HFFc6 (cell line): ENCODE results near the gene BCL10. TPM values are rescaled to one million over a fixed set of nuclear protein-coding genes. Genes with fewer than 3 reads are reported as not detected.
A peak's percentile ranks its signal among the peaks of the same experiment; 100 is the strongest.

Experiments used
- DNase-seq: peaks from one replicate; pipeline ENCODE4 v3.0.0-alpha.2; 2018
- H3K27ac Mint-ChIP-seq: 2 replicates; pipeline ENCODE4 v1.8.0; 2020; ENCODE audit warnings: mild to moderate bottlenecking, mixed read lengths
- H3K27me3 Mint-ChIP-seq: 2 replicates; pipeline ENCODE4 v1.8.0; 2021; ENCODE audit warnings: mild to moderate bottlenecking, moderate library complexity, mixed read lengths; ENCODE audit not compliant: insufficient read depth
- H3K36me3 Mint-ChIP-seq: 2 replicates; pipeline ENCODE4 v1.8.0; 2021; ENCODE audit warnings: low read depth, mixed read lengths
- H3K4me1 Mint-ChIP-seq: 2 replicates; pipeline ENCODE4 v1.8.0; 2020; ENCODE audit warnings: low read depth, mixed read lengths
- H3K4me3 Mint-ChIP-seq: 2 replicates; pipeline ENCODE4 v1.8.0; 2020; ENCODE audit warnings: mild to moderate bottlenecking, moderate library complexity, mixed read lengths
- H3K9me3 Mint-ChIP-seq: 2 replicates; pipeline ENCODE4 v1.8.0; 2020; ENCODE audit warnings: mild to moderate bottlenecking, mixed read lengths
- long read RNA-seq: library from polyadenylated mRNA; unstranded; transcript quantifications from one replicate; pipeline ENCODE4 v2.0.0, GENCODE V29; 2019
- total RNA-seq, 6 experiments: library from RNA; stranded (reverse); fragmentation: NEBNext Ultra II Directional; extraction: Animal tissue kit (Norgen Biotek cat#: 25700); gene quantifications; 2 replicates in 1 of 6; 3 replicates in 5 of 6; pipeline ENCODE4 v1.2.3, GENCODE V29; 2021
- TF ChIP-seq, protein P1 (sequence below): fragments of 200-600 bp; sonication (generic); IDR thresholded peaks from 2 replicates; pipeline ENCODE4 v1.5.0; 2021; ENCODE audit warnings: antibody characterized with exemption, mild to moderate bottlenecking

BCL10 gene
- 10 to 100 TPM; 33.4 to 45.6 (median 39.2) TPM for total RNA-seq
- long read RNA-seq, transcript BCL10-203 (3 exons, 2,833 nt): major isoform, 42 of 74 reads
- long read RNA-seq, partial matches to known transcripts: 1 of 74 reads
- long read RNA-seq, other reads (novel, unspliced or antisense): 30 of 74 reads

DNA sequence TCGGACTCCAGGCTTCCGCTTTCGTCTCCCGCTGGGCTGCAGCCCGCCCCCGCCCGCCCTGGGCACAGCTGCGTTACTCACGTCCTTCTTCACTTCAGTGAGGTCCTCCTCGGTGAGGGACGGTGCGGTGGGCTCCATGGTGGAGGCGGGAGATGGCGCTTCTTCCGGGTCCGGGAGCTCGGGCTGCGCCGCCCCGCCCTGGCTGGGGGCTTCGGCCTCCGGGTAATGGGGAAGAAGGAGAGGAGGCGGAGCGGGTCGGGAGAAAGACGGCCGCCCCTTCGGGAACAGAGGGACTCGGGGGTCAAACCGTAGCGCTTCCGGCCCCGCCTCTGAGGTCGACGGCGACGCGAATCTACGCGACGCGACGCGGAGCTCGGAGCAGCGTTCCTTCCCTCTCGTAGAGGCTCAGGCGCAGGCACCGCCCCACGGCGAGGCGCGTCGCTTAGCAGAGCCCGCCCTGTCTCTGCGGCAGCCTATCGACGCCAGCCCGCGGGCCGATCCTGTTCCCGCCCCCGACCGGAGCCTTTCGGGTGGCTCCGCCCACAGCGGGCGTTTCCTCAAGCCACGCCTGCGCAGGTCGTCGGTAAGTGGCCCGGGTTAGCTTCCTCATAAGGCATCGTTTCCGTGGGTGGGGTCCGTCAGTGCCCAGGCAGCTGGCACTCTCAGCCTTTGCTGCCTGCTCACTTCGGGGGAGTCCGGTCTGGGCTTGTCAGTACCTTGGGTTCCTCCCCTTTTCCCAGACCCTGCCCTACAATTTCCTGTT is at the start of gene BCL10:
Gene BCL10 (minus strand): TSS at position 418 of the 763 bp plus-strand sequence. CDS start 280 bp downstream, at position 138.
- H3K36me3 Mint-ChIP-seq: peaks cover 27% of the 10 kb centered on the region
- H3K27me3 Mint-ChIP-seq: no peaks in the 10 kb centered on the region; the same call in 1 of the 2 replicates
- H3K4me3 Mint-ChIP-seq: peak within 1 kb of the TSS; percentile 94
- peak within 1 kb of the TSS; percentile 94 for H3K27ac Mint-ChIP-seq
- peak; percentile 98 for DNase-seq
- H3K4me1 Mint-ChIP-seq: peaks cover 78% of the 10 kb centered on the region
- TF ChIP-seq, protein P1, sequence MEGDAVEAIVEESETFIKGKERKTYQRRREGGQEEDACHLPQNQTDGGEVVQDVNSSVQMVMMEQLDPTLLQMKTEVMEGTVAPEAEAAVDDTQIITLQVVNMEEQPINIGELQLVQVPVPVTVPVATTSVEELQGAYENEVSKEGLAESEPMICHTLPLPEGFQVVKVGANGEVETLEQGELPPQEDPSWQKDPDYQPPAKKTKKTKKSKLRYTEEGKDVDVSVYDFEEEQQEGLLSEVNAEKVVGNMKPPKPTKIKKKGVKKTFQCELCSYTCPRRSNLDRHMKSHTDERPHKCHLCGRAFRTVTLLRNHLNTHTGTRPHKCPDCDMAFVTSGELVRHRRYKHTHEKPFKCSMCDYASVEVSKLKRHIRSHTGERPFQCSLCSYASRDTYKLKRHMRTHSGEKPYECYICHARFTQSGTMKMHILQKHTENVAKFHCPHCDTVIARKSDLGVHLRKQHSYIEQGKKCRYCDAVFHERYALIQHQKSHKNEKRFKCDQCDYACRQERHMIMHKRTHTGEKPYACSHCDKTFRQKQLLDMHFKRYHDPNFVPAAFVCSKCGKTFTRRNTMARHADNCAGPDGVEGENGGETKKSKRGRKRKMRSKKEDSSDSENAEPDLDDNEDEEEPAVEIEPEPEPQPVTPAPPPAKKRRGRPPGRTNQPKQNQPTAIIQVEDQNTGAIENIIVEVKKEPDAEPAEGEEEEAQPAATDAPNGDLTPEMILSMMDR: no peak
- no peaks in the 10 kb centered on the region for H3K9me3 Mint-ChIP-seq

GRCh38 chr1:85325920-85326319 is 49.5 kb upstream of the BCL10 start:
- H3K9me3 Mint-ChIP-seq: no peaks in the 10 kb centered on the region
- TF ChIP-seq, protein P1: no peak
- H3K4me1 Mint-ChIP-seq: peaks cover 97% of the 10 kb centered on the region
- peak overlapping the region; percentile 33; the same call in 1 of the 2 replicates for H3K4me3 Mint-ChIP-seq
- peaks cover 51% of the 10 kb centered on the region for H3K36me3 Mint-ChIP-seq
- peak overlapping the region; percentile 99 for H3K27ac Mint-ChIP-seq
- DNase-seq: no peak
- peaks cover 22% of the 10 kb centered on the region for H3K27me3 Mint-ChIP-seq

GRCh38 chr1:85323770-85324169 is 47.3 kb upstream of the BCL10 start:
- TF ChIP-seq, protein P1: no peak
- H3K27me3 Mint-ChIP-seq: peaks cover 24% of the 10 kb centered on the region
- peak overlapping the region; percentile 77 for H3K27ac Mint-ChIP-seq
- H3K9me3 Mint-ChIP-seq: no peaks in the 10 kb centered on the region
- DNase-seq: no peak
- H3K4me3 Mint-ChIP-seq: 0 out of 2 replicates have a peak overlapping the region, but pooled peaks have one; percentile 5
- peaks cover 97% of the 10 kb centered on the region for H3K4me1 Mint-ChIP-seq
- H3K36me3 Mint-ChIP-seq: peaks cover 68% of the 10 kb centered on the region

DNA sequence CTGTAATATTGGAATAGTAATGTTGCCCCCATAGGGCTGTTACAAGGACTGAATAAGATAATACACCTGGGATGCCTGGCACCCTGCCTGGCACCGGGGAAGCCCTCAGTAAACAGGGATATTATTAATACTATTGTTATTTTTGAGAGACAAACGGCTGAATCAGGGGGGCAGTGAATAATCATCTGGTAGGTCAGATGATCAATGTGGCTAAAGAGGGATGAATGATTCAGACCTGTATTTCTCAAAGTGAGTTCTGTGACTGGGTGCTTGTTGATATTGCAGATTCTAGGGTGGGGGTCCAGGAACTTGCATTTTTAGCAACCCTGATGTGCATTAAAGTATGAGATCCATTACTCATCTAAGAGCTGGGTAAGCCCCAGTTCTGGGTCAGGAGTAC is 46.2 kb upstream of the BCL10 start:
- Mint-ChIP-seq H3K4me1 (peaks cover 97% of the 10 kb centered on the region), H3K27ac (peak overlapping the region; percentile 93), H3K9me3 (no peaks in the 10 kb centered on the region), H3K27me3 (peaks cover 24% of the 10 kb centered on the region), H3K36me3 (peaks cover 68% of the 10 kb centered on the region), H3K4me3 (peak overlapping the region; percentile 45; the same call in 1 of the 2 replicates)
- peak; percentile 44 for DNase-seq
- TF ChIP-seq, protein P1: no peak

DNA sequence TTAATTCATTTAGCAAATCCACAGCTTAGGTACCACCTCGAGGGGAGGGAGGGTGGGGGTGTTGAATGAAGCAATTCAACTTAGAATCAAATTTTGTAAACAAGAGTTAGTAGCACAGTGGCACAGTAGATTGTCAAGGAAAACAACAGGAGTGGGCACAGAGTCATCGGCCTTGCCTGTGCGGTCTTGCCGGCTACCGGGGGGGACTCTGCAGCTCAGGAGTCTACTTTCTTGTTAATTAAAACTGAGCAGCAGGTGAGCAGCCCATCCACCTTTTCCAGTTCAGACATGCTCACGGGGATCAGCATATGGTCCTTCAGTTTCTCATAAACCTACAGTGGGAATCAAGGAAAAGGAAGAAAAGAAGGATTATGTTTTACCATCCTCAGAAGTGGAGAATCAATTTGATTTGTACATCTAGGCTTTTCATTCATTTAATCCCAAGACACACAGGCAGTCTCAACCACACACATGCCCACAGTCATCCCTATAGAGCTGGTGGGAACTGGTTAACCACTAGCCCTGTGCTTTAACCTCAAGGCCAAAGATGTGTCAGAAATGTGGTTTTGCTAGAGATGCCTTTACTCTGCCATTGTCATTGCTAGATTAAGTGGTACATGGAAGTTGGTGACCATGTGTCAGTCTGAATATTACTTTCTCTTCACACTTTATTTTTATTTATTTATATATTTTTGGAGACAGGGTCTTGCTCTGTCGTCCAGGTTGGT is 45.0 kb upstream of the BCL10 start:
- H3K27me3 Mint-ChIP-seq: peaks cover 20% of the 10 kb centered on the region
- peak overlapping the region; percentile 74 for H3K4me3 Mint-ChIP-seq
- peak; percentile 82 for DNase-seq
- H3K36me3 Mint-ChIP-seq: peaks cover 76% of the 10 kb centered on the region
- TF ChIP-seq, protein P1: no peak
- H3K4me1 Mint-ChIP-seq: peaks cover 97% of the 10 kb centered on the region
- H3K9me3 Mint-ChIP-seq: no peaks in the 10 kb centered on the region
- H3K27ac Mint-ChIP-seq: peak overlapping the region; percentile 93
